Natural killer cell (primary cell): ENCODE data around the gene NAA38. TPM values are rescaled to one million over a fixed set of nuclear protein-coding genes. Genes with fewer than 3 reads are reported as not detected.

Experiments used
- ATAC-seq, 3 donors: fragments of 150-1000 bp in 2 of 3; fragments of 200-7000 bp in 1 of 3; cut with Tn5 transposase; 1 replicate in 1 of 3; 2 replicates in 2 of 3; pipeline ENCODE4 v1.10.0; 2021; ENCODE audit warnings: mild to moderate bottlenecking in 2 of 3, moderate library complexity in 2 of 3
- DNase-seq, 2 donors: peaks; one replicate each; pipeline versions ENCODE4 v3.0.0 to v3.0.0-alpha.2; 2013 to 2021; ENCODE audit warnings: mixed read lengths in 1 of 2
- H3K27ac ChIP-seq: one replicate; pipeline ENCODE4 v1.5.1; 2013; ENCODE audit warnings: mild to moderate bottlenecking, low read length
- H3K27me3 ChIP-seq: one replicate; pipeline ENCODE4 v1.6.1; 2013; ENCODE audit warnings: low read length; ENCODE audit not compliant: control insufficient read depth, insufficient read depth
- H3K36me3 ChIP-seq: one replicate; pipeline ENCODE4 v1.6.1; 2013; ENCODE audit warnings: low read length; ENCODE audit not compliant: control insufficient read depth, insufficient read depth
- H3K4me1 ChIP-seq: one replicate; pipeline ENCODE4 v1.6.1; 2013; ENCODE audit warnings: low read length; ENCODE audit not compliant: control insufficient read depth, insufficient read depth
- H3K4me3 ChIP-seq: one replicate; pipeline ENCODE4 v1.5.1; 2013; ENCODE audit warnings: low read length
- H3K9me3 ChIP-seq: one replicate; pipeline ENCODE4 v1.6.1; 2013; ENCODE audit warnings: low read length; ENCODE audit not compliant: control insufficient read depth, insufficient read depth
- H3K27ac Mint-ChIP-seq, 2 donors: one replicate each; pipeline ENCODE4 v1.8.0; 2022; ENCODE audit warnings: mild to moderate bottlenecking in 2 of 2, mixed read lengths in 2 of 2, moderate library complexity in 1 of 2
- H3K27me3 Mint-ChIP-seq, 2 donors: one replicate each; pipeline ENCODE4 v1.8.0; 2022; ENCODE audit warnings: low read depth in 2 of 2, mixed read lengths in 2 of 2
- H3K36me3 Mint-ChIP-seq: one replicate; pipeline ENCODE4 v1.8.0; 2022; ENCODE audit warnings: mixed read lengths
- H3K4me1 Mint-ChIP-seq, 2 donors: one replicate each; pipeline ENCODE4 v1.8.0; 2022; ENCODE audit warnings: mixed read lengths in 2 of 2
- H3K4me3 Mint-ChIP-seq: one replicate; pipeline ENCODE4 v1.8.0; 2022; ENCODE audit warnings: mild to moderate bottlenecking, moderate library complexity, mixed read lengths
- H3K9me3 Mint-ChIP-seq, 2 donors: one replicate each; pipeline ENCODE4 v1.8.0; 2022; ENCODE audit warnings: mixed read lengths in 2 of 2
- CTCF ChIP-seq: fragments of 200-600 bp; IDR thresholded peaks from one replicate; pipeline ENCODE4 v1.8.0; 2022; ENCODE audit warnings: antibody characterized with exemption
- WGBS: methylation state at CpG from one replicate; pipeline ENCODE4 v1.1.7; 2013; ENCODE audit warnings: missing lambda C conversion rate; ENCODE audit not compliant: insufficient coverage; 5-methylcytosine and 5-hydroxymethylcytosine counted together
- intact Hi-C: fragments of 100-400 bp; cut with micrococcal nuclease; formaldehyde crosslinking; loops from one replicate; pipeline ENCODE4 v1.14.2; 2022
- total RNA-seq, 4 donors: library from RNA; stranded (reverse); fragments of 120-200 nt in 1 of 4; gene quantifications; one replicate each; pipeline versions ENCODE4 v1.2.3 to v1.2.4, GENCODE V29; 2013 to 2022

NAA38 gene
- total RNA-seq, 3 donors from 2014 or later (not counting 1 experiment from before 2014, with no cell fraction given): 35.9 to 40.3 (median 37.3) TPM

- peaks cover 0 to 2% of the 10 kb centered on the region in 2 donors for H3K27me3 Mint-ChIP-seq
- 0% methylated on average over 17 of the region's 17 CpGs for WGBS
- Histone ChIP-seq H3K4me3 (peak overlapping the region; percentile 92), H3K4me1 (peaks cover 58% of the 10 kb centered on the region), H3K9me3 (no peaks in the 10 kb centered on the region), H3K27me3 (no peaks in the 10 kb centered on the region), H3K36me3 (peaks cover 6% of the 10 kb centered on the region), H3K27ac (peak overlapping the region; percentile 100)
- H3K4me3 Mint-ChIP-seq: peak overlapping the region; percentile 100
- DNase-seq: no peak
- TF ChIP-seq CTCF: no peak
- no peaks in the 10 kb centered on the region for H3K36me3 Mint-ChIP-seq
- intact Hi-C loops: loop anchor here (2.0 to 10.0 kb wide), 7 partner anchors 44 to 536 kb away; partner anchors contain the start of genes CNTROB, CTC1, EIF5A and PFAS
- H3K9me3 Mint-ChIP-seq: no peaks in the 10 kb centered on the region
- H3K27ac Mint-ChIP-seq: peak overlapping the region; percentile 100
- H3K4me1 Mint-ChIP-seq: peaks cover 49 to 82% of the 10 kb centered on the region in 2 donors
- ATAC-seq: no peak
Observed at GRCh38 chr17:7843257-7843535, 14.2 kb downstream of the NAA38 start.

- no peak for TF ChIP-seq CTCF
Observed at GRCh38 chr17:7842380-7843256, 14.7 kb downstream of the NAA38 start.

GRCh38 chr17:7841915-7842379, 15.4 kb downstream of the NAA38 start:
- H3K4me1 ChIP-seq: peaks cover 65% of the 10 kb centered on the region
- peaks cover 0 to 4% of the 10 kb centered on the region in 2 donors for H3K27me3 Mint-ChIP-seq
- ATAC-seq (peak; percentile 17 to 43 (median 19)), DNase-seq (peak; percentile 90)
- H3K4me1 Mint-ChIP-seq: peaks cover 58 to 88% of the 10 kb centered on the region in 2 donors
- TF ChIP-seq CTCF: no peak
- peak overlapping the region; percentile 100 for H3K27ac Mint-ChIP-seq
- intact Hi-C loops: loop anchor here (1.0 to 10.0 kb wide), 9 partner anchors 8 to 535 kb away; partner anchors contain the start of genes CNTROB, CTC1, EIF5A and KDM6B
- H3K9me3 Mint-ChIP-seq: no peaks in the 10 kb centered on the region
- peak overlapping the region; percentile 92 for H3K4me3 ChIP-seq
- H3K4me3 Mint-ChIP-seq: peak overlapping the region; percentile 100
- 0% methylated on average over 46 of the region's 46 CpGs for WGBS
- H3K9me3 ChIP-seq: no peaks in the 10 kb centered on the region
- no peaks in the 10 kb centered on the region for H3K36me3 Mint-ChIP-seq
- H3K36me3 ChIP-seq: peaks cover 2% of the 10 kb centered on the region
- peak overlapping the region; percentile 100 for H3K27ac ChIP-seq
- H3K27me3 ChIP-seq: no peaks in the 10 kb centered on the region

More at GRCh38 chr17:7842380-7843256, 14.7 kb downstream of the NAA38 start:
- Mint-ChIP-seq H3K9me3 (no peaks in the 10 kb centered on the region), H3K4me1 (peaks cover 51 to 86% of the 10 kb centered on the region in 2 donors), H3K27ac (peak overlapping the region; percentile 100), H3K27me3 (peaks cover 0 to 2% of the 10 kb centered on the region in 2 donors), H3K4me3 (peak overlapping the region; percentile 100), H3K36me3 (no peaks in the 10 kb centered on the region)
- peaks cover 2% of the 10 kb centered on the region for H3K36me3 ChIP-seq
- H3K4me1 ChIP-seq: peaks cover 61% of the 10 kb centered on the region
- H3K9me3 ChIP-seq: no peaks in the 10 kb centered on the region
- peak overlapping the region; percentile 92 for H3K4me3 ChIP-seq
- DNase-seq (peak; percentile 95 to 98), ATAC-seq (peak; percentile 44 to 70 (median 55))
- no peaks in the 10 kb centered on the region for H3K27me3 ChIP-seq
- H3K27ac ChIP-seq: peak overlapping the region; percentile 100
- intact Hi-C loops: loop anchor here (1.0 to 10.0 kb wide), 9 partner anchors 8 to 535 kb away; partner anchors contain the start of genes CNTROB, CTC1, EIF5A and KDM6B
- WGBS: under 1% methylated on average over 47 of the region's 47 CpGs
